H1 (cell line): ENCODE measurements around the gene UBASH3B. TPM values are rescaled to one million over a fixed set of nuclear protein-coding genes. Genes with fewer than 3 reads are reported as not detected.

Experiments used
- CTCF ChIA-PET: fragments of 300-600 bp; sonication (Branson Sonifier 250); formaldehyde crosslinking; loops from one replicate; lab custom pipeline; 2021; ENCODE audit not compliant: partially characterized antibody; lab: Charles Lee
- POLR2A ChIA-PET: fragments of 300-600 bp; sonication (Branson Sonifier 250); formaldehyde crosslinking; loops from one replicate; lab custom pipeline; 2021; ENCODE audit warnings: inconsistent platforms; ENCODE audit not compliant: partially characterized antibody; lab: Charles Lee
- DNase-seq, 2 experiments: peaks; one replicate each; pipeline versions ENCODE4 v3.0.0 to v3.0.0-alpha.2; 2010 to 2022; ENCODE audit warnings: low spot score in 2 of 2, low read depth in 1 of 2, mixed read lengths in 1 of 2
- FAIRE-seq: peaks from 2 replicates; lab custom pipeline; 2011; peaks lifted over from hg19 to GRCh38; lab: Jason Lieb, UNC
- H2AFZ ChIP-seq: 2 replicates; pipeline ENCODE4 v1.8.1; 2012; ENCODE audit warnings: low read length, inconsistent platforms
- H2AK5ac ChIP-seq: 2 replicates; pipeline ENCODE4 v1.6.1; 2013; ENCODE audit warnings: low read depth, low read length
- H2BK120ac ChIP-seq: replicated peaks from 2 replicates; pipeline ENCODE3; 2013; ENCODE audit warnings: low read depth, low read length, inconsistent platforms
- H2BK12ac ChIP-seq: 2 replicates; pipeline ENCODE4 v1.6.1; 2013; ENCODE audit warnings: low read depth, low read length
- H2BK15ac ChIP-seq: 2 replicates; pipeline ENCODE4 v1.6.1; 2013; ENCODE audit warnings: low read length
- H2BK20ac ChIP-seq: 2 replicates; pipeline ENCODE4 v1.6.1; 2013; ENCODE audit warnings: low read length
- H2BK5ac ChIP-seq: 2 replicates; pipeline ENCODE4 v1.6.1; 2013; ENCODE audit warnings: low read depth, low read length
- H3K14ac ChIP-seq: 2 replicates; pipeline ENCODE4 v1.6.1; 2013; ENCODE audit warnings: inconsistent platforms; ENCODE audit not compliant: insufficient read length
- H3K18ac ChIP-seq: 2 replicates; pipeline ENCODE4 v1.6.1; 2013; ENCODE audit warnings: low read length; ENCODE audit errors: extremely low read depth
- H3K23ac ChIP-seq: 2 replicates; pipeline ENCODE4 v1.6.1; 2013; ENCODE audit warnings: inconsistent platforms; ENCODE audit not compliant: insufficient read length
- H3K23me2 ChIP-seq: 2 replicates; pipeline ENCODE4 v1.6.1; 2013; ENCODE audit warnings: low read depth, low read length
- H3K27ac ChIP-seq: 2 replicates; pipeline ENCODE4 v1.6.1; 2011; ENCODE audit warnings: low read depth, low read length, inconsistent platforms
- H3K27me3 ChIP-seq, 4 experiments: replicated peaks in 1 of 4; 1 replicate in 1 of 4; 2 replicates in 3 of 4; pipeline versions ENCODE4 v1.6.1 to v1.8.1; 2011 to 2013; ENCODE audit warnings: low read length in 3 of 4, mild to moderate bottlenecking in 3 of 4, inconsistent platforms in 2 of 4, mixed read lengths in 2 of 4, moderate library complexity in 1 of 4; ENCODE audit not compliant: control insufficient read depth in 3 of 4, insufficient read depth in 3 of 4; ENCODE audit errors: extremely low read depth in 1 of 4
- H3K36me3 ChIP-seq, 4 experiments: 2 replicates each; pipeline versions ENCODE4 v1.6.1 to v1.8.1; 2011 to 2013; ENCODE audit warnings: mild to moderate bottlenecking in 4 of 4, low read length in 3 of 4, moderate library complexity in 2 of 4, control low read depth in 1 of 4, inconsistent platforms in 1 of 4; ENCODE audit not compliant: insufficient read depth in 4 of 4, control insufficient read depth in 2 of 4
- H3K4ac ChIP-seq: replicated peaks from 2 replicates; pipeline ENCODE3; 2013; ENCODE audit warnings: low read length, low read depth, mixed read lengths, inconsistent platforms; ENCODE audit not compliant: insufficient read length
- H3K4me1 ChIP-seq, 4 experiments: replicated peaks in 1 of 4; 1 replicate in 1 of 4; 2 replicates in 3 of 4; pipeline versions ENCODE4 v1.6.1 to v1.8.1; 2011 to 2013; ENCODE audit warnings: low read length in 3 of 4, inconsistent platforms in 2 of 4, mixed read lengths in 1 of 4; ENCODE audit not compliant: insufficient read depth in 4 of 4, control insufficient read depth in 3 of 4
- H3K4me2 ChIP-seq, 2 experiments: 2 replicates each; pipeline versions ENCODE4 v1.6.1 to v1.8.1; 2011 to 2013; ENCODE audit warnings: low read depth in 2 of 2, low read length in 2 of 2, control low read depth in 1 of 2, inconsistent platforms in 1 of 2, mild to moderate bottlenecking in 1 of 2; ENCODE audit not compliant: insufficient read depth in 1 of 2
- H3K4me3 ChIP-seq, 4 experiments: fragments of 200-600, 300-600 bp in 1 of 4; sonication (generic), shearing (Covaris generic), sonication (Bioruptor Twin) in 1 of 4; 2 replicates each; pipeline versions ENCODE4 v1.5.1 to v1.8.1; 2011 to 2016; ENCODE audit warnings: low read length in 4 of 4, low read depth in 3 of 4, control low read depth in 2 of 4, inconsistent platforms in 2 of 4, mild to moderate bottlenecking in 2 of 4, mixed read lengths in 1 of 4, moderate library complexity in 1 of 4; ENCODE audit not compliant: insufficient read depth in 2 of 4; ENCODE audit errors: extremely low read depth in 1 of 4
- H3K56ac ChIP-seq: replicated peaks from 2 replicates; pipeline ENCODE3; 2013; ENCODE audit warnings: low read depth, mild to moderate bottlenecking, mixed read lengths, low read length, inconsistent platforms; ENCODE audit not compliant: insufficient read length
- H3K79me1 ChIP-seq: 2 replicates; pipeline ENCODE4 v1.6.1; 2013; ENCODE audit warnings: low read depth, low read length, control low read depth
- H3K79me2 ChIP-seq, 2 experiments: 2 replicates each; pipeline versions ENCODE4 v1.6.1 to v1.8.1; 2012 to 2013; ENCODE audit warnings: low read length in 2 of 2, mild to moderate bottlenecking in 2 of 2, inconsistent platforms in 1 of 2; ENCODE audit not compliant: insufficient read depth in 2 of 2, control insufficient read depth in 1 of 2
- H3K9ac ChIP-seq, 4 experiments: replicated peaks in 1 of 4; 1 replicate in 1 of 4; 2 replicates in 3 of 4; pipeline versions ENCODE4 v1.6.1 to v1.8.1; 2011 to 2013; ENCODE audit warnings: low read depth in 3 of 4, low read length in 3 of 4, control low read depth in 2 of 4, mild to moderate bottlenecking in 2 of 4, moderate library complexity in 2 of 4, inconsistent platforms in 1 of 4; ENCODE audit errors: extremely low read depth in 1 of 4
- H3K9me3 ChIP-seq, 2 experiments: 2 replicates each; pipeline versions ENCODE4 v1.6.1 to v1.8.1; 2012 to 2013; ENCODE audit warnings: mild to moderate bottlenecking in 2 of 2, moderate library complexity in 2 of 2, control low read depth in 1 of 2, inconsistent platforms in 1 of 2, low read depth in 1 of 2, low read length in 1 of 2, mixed read lengths in 1 of 2; ENCODE audit not compliant: insufficient read depth in 2 of 2
- H4K20me1 ChIP-seq, 2 experiments: replicated peaks in 1 of 2; 2 replicates each; pipeline versions ENCODE3 to v1.8.1; 2011 to 2013; ENCODE audit warnings: inconsistent platforms in 2 of 2, low read length in 2 of 2, mild to moderate bottlenecking in 1 of 2; ENCODE audit not compliant: insufficient read depth in 2 of 2, control insufficient read depth in 1 of 2
- H4K5ac ChIP-seq: 2 replicates; pipeline ENCODE4 v1.6.1; 2013; ENCODE audit warnings: low read length, low read depth, mixed read lengths, inconsistent platforms; ENCODE audit not compliant: insufficient read length
- H4K8ac ChIP-seq: 2 replicates; pipeline ENCODE4 v1.8.0; 2013; ENCODE audit warnings: mild to moderate bottlenecking, moderate library complexity, low read length, inconsistent platforms; ENCODE audit not compliant: insufficient read depth; ENCODE audit errors: extremely low read depth
- H4K91ac ChIP-seq: replicated peaks from 2 replicates; pipeline ENCODE3; 2013; ENCODE audit warnings: low read length, mixed read lengths, inconsistent platforms; ENCODE audit not compliant: insufficient read length
- EP300 ChIP-seq, 2 experiments: IDR thresholded peaks; 1 replicate in 1 of 2; 2 replicates in 1 of 2; pipeline ENCODE4 v1.6.1; 2011 to 2012; ENCODE audit warnings: low read depth in 2 of 2, low read length in 2 of 2, mild to moderate bottlenecking in 2 of 2, borderline replicate concordance in 1 of 2, inconsistent platforms in 1 of 2, moderate library complexity in 1 of 2
- FOSL1 ChIP-seq: IDR thresholded peaks from 2 replicates; pipeline ENCODE4 v1.6.1; 2011; ENCODE audit warnings: mild to moderate bottlenecking, low read depth, low read length, moderate library complexity; ENCODE audit not compliant: insufficient read depth
- GABPA ChIP-seq: IDR thresholded peaks from 2 replicates; pipeline ENCODE4 v1.6.1; 2011; ENCODE audit warnings: mild to moderate bottlenecking, low read length, moderate library complexity, borderline replicate concordance; ENCODE audit not compliant: insufficient read depth
- GTF2F1 ChIP-seq: IDR thresholded peaks from 2 replicates; pipeline ENCODE4 v1.6.1; 2012; ENCODE audit warnings: low read depth, low read length, improper control_type of control experiment, borderline replicate concordance
- KDM4A ChIP-seq: IDR thresholded peaks from one replicate; pipeline ENCODE4 v1.7.1; 2012; ENCODE audit warnings: low read depth, mild to moderate bottlenecking, moderate library complexity, low read length, inconsistent platforms; ENCODE audit not compliant: severe bottlenecking
- NANOG ChIP-seq: IDR thresholded peaks from 2 replicates; pipeline ENCODE4 v1.6.1; 2011; ENCODE audit warnings: low read length, low read depth, mild to moderate bottlenecking, inconsistent platforms; ENCODE audit not compliant: insufficient read depth, poor library complexity, severe bottlenecking
- RBBP5 ChIP-seq: IDR thresholded peaks from 2 replicates; pipeline ENCODE4 v1.7.1; 2012; ENCODE audit warnings: low read depth, mild to moderate bottlenecking, inconsistent platforms, low read length, moderate library complexity, borderline replicate concordance
- RNF2 ChIP-seq: fragments of 200-900, 300-1000 bp; sonication (generic); IDR thresholded peaks from 2 replicates; pipeline ENCODE4 v1.7.1; 2016; ENCODE audit warnings: borderline replicate concordance, low read depth, mild to moderate bottlenecking, antibody characterized with exemption, low read length; ENCODE audit not compliant: poor library complexity, severe bottlenecking; ENCODE audit errors: missing control alignments
- SUZ12 ChIP-seq: fragments of 200-600 bp; sonication (generic); IDR thresholded peaks from 2 replicates; pipeline ENCODE4 v1.6.1; 2012; ENCODE audit warnings: mild to moderate bottlenecking, inconsistent platforms, low read length, moderate library complexity, mixed read lengths
- TEAD4 ChIP-seq: IDR thresholded peaks from 2 replicates; pipeline ENCODE4 v1.6.1; 2012; ENCODE audit warnings: low read depth, low read length, inconsistent platforms, mixed read lengths
- YY1 ChIP-seq: IDR thresholded peaks from 2 replicates; pipeline ENCODE4 v1.6.1; 2011; ENCODE audit warnings: low read depth, mild to moderate bottlenecking, low read length
- WGBS, 2 experiments: shearing (Covaris generic) in 1 of 2; methylation state at CpG; one replicate each; pipeline versions ENCODE4 v1.1.6 to v1.1.7; 2013 to 2015; ENCODE audit warnings: low lambda C conversion rate in 2 of 2, mixed read lengths in 2 of 2, inconsistent platforms in 1 of 2, low coverage in 1 of 2, missing lambda C conversion rate in 1 of 2; ENCODE audit not compliant: insufficient replicate concordance in 2 of 2, insufficient coverage in 1 of 2, insufficient read length in 1 of 2; ENCODE audit errors: extremely low coverage in 1 of 2, missing lambda C conversion rate in 1 of 2; 5-methylcytosine and 5-hydroxymethylcytosine counted together
- polyA plus RNA-seq, 7 experiments: library from polyadenylated mRNA; depleted of rRNA in 3 of 7; stranded (reverse) in 5 of 7; unstranded in 2 of 7; fragments of >200 nt in 5 of 7; fragments of 200-250 nt in 2 of 7; gene quantifications; 1 replicate in 5 of 7; 2 replicates in 1 of 7; 4 replicates in 1 of 7; pipeline versions ENCODE4 v1.2.1 to v1.2.3, GENCODE V29; 2011 to 2013; ENCODE audit warnings: missing spikeins in 2 of 7, mixed read lengths in 2 of 7
- total RNA-seq: library from RNA; stranded (reverse); fragmentation: NEBNext Ultra II Directional; extraction: Animal tissue kit (Norgen Biotek cat#: 25700); gene quantifications from 2 replicates; pipeline ENCODE4 v1.2.1, GENCODE V29; 2021
- TF ChIP-seq, protein P1 (sequence below): IDR thresholded peaks from 2 replicates; pipeline ENCODE4 v1.6.1; 2011; ENCODE audit warnings: low read depth, mild to moderate bottlenecking, low read length; ENCODE audit not compliant: insufficient read depth

The UBASH3B gene
- total and polyA plus RNA-seq, 2 of the 8 experiments (the other 6 are each of a cell fraction or from before 2014, with no cell fraction given) = 7.5 to 9.5 TPM

- Histone ChIP-seq H3K9me3 (no peaks in the 10 kb centered on the region), H2AFZ (peak overlapping the region; percentile 10; the same call in 1 of the 2 replicates), H3K23ac (no peak overlapping the region), H3K79me2 (no peaks in the 10 kb centered on the region), H3K14ac (no peak overlapping the region), H3K9ac (no peak overlapping the region), H2BK12ac (no peak overlapping the region), H4K8ac (no peak overlapping the region), H3K4me3 (no peak overlapping the region), H3K4ac (no peak overlapping the region), H3K4me2 (no peak overlapping the region), H4K91ac (no peak overlapping the region), H2BK120ac (no peak overlapping the region), H4K20me1 (no peaks in the 10 kb centered on the region), H3K18ac (no peak overlapping the region), H2BK20ac (no peak overlapping the region), H3K23me2 (no peaks in the 10 kb centered on the region), H4K5ac (no peak overlapping the region), H3K27me3 (no peaks in the 10 kb centered on the region), H2AK5ac (no peak overlapping the region), H3K27ac (no peak overlapping the region), H2BK5ac (no peak overlapping the region), H2BK15ac (no peak overlapping the region), H3K56ac (no peak overlapping the region), H3K79me1 (no peaks in the 10 kb centered on the region), H3K36me3 (no peaks in the 10 kb centered on the region), H3K4me1 (peaks cover 0 to 2% (median 0%) of the 10 kb centered on the region in 4 experiments; a peak in 4 of 7 replicates)
- 96% methylated on average over 5 of the region's 5 CpGs; no CpG with 5 or more reads in 1 of the 2 experiments for WGBS, 2 experiments
- FAIRE-seq = no peak
- no peak for DNase-seq
- CTCF ChIA-PET = interaction anchor here (0.6 to 13.0 kb wide), 27 partner anchors 9 to 272 kb away, joined by 3 to 145 read pairs (median 6); partner anchors contain the start of gene UBASH3B
- POLR2A ChIA-PET = interaction anchor here (1.9 kb wide), 2 partner anchors 20 to 40 kb away, joined by 4 to 9 read pairs; no protein-coding TSS in a partner anchor
- no peak for TF ChIP-seq YY1
- TF ChIP-seq SUZ12 = no peak
- no peak for TF ChIP-seq RNF2
- TF ChIP-seq RBBP5 = no peak
- no peak for TF ChIP-seq EP300 (IDR thresholded peaks at IDR 0.05; ENCODE audit: borderline replicate concordance in 1 of 2, low read depth in 2 of 2, low read length in 2 of 2)
- TF ChIP-seq FOSL1 = no peak
- no peak for TF ChIP-seq KDM4A
- TF ChIP-seq GTF2F1 = no peak
- TF ChIP-seq TEAD4 = no peak
- TF ChIP-seq, protein P1, sequence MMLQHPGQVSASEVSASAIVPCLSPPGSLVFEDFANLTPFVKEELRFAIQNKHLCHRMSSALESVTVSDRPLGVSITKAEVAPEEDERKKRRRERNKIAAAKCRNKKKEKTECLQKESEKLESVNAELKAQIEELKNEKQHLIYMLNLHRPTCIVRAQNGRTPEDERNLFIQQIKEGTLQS = no peak
- no peak for TF ChIP-seq NANOG
- TF ChIP-seq GABPA = no peak
These were observed 197.3 kb downstream of the UBASH3B start for GRCh38 chr11:122852796-122853160.
